ENCODE results near the gene H1-8.

Gene H1-8

GRCh38 chr3:129575233-129575996 lies 32.4 kb downstream of the H1-8 start:
- H3K4me3 ChIP-seq (ENCODE audit: low read depth, low read length) = no peak overlapping the region
- WGBS (ENCODE audit: extremely low coverage, insufficient coverage, insufficient read length) = no CpG with 5 or more reads among the region's 19 CpGs
- H2BK120ac ChIP-seq (ENCODE audit: insufficient read depth, low read length, poor library complexity) = no peak overlapping the region
- no peak overlapping the region for H4K91ac ChIP-seq (ENCODE audit: low read depth, low read length)
- no peaks in the 10 kb centered on the region for H3K9me3 ChIP-seq (ENCODE audit: insufficient read depth, low read depth, low read length)
- no peak overlapping the region for H2BK12ac ChIP-seq (ENCODE audit: low read length)
- H3K79me2 ChIP-seq (ENCODE audit: control insufficient read depth, insufficient read depth, low read length, poor library complexity) = no peaks in the 10 kb centered on the region
- no peak overlapping the region for H3K9ac ChIP-seq (ENCODE audit: low read length)
- no peak overlapping the region for H4K12ac ChIP-seq (ENCODE audit: low read depth, low read length)
- peaks cover 2% of the 10 kb centered on the region for H3K79me1 ChIP-seq (ENCODE audit: low read length)
- no peak for DNase-seq
- H3K4ac ChIP-seq (ENCODE audit: low read depth, low read length) = no peak overlapping the region
- H3K27ac ChIP-seq (ENCODE audit: low read depth, low read length) = no peak overlapping the region
- H2AK5ac ChIP-seq (ENCODE audit: low read length) = no peak overlapping the region
- no peak overlapping the region for H3K23ac ChIP-seq (ENCODE audit: low read length)
- no peaks in the 10 kb centered on the region for H3K4me1 ChIP-seq (ENCODE audit: control insufficient read depth in 1 of 2, insufficient read depth in 2 of 2, low read length in 2 of 2)
- H3K14ac ChIP-seq (ENCODE audit: low read length) = no peak overlapping the region
- H4K8ac ChIP-seq (ENCODE audit: low read depth, low read length) = no peak overlapping the region
- H3K4me2 ChIP-seq (ENCODE audit: low read length) = no peak overlapping the region
- H3K27me3 ChIP-seq (ENCODE audit: insufficient read depth, low read length) = no peaks in the 10 kb centered on the region
- no peak overlapping the region for H3K18ac ChIP-seq (ENCODE audit: low read length)
- H2AFZ ChIP-seq (ENCODE audit: insufficient read depth, low read length, poor library complexity) = no peak overlapping the region
- no peak overlapping the region for H2BK5ac ChIP-seq (ENCODE audit: low read depth, low read length, poor library complexity)
- peaks cover 96 to 99% of the 10 kb centered on the region in 2 experiments for H3K36me3 ChIP-seq (ENCODE audit: control insufficient read depth in 1 of 2, insufficient read depth in 2 of 2, low read length in 2 of 2)

DNA sequence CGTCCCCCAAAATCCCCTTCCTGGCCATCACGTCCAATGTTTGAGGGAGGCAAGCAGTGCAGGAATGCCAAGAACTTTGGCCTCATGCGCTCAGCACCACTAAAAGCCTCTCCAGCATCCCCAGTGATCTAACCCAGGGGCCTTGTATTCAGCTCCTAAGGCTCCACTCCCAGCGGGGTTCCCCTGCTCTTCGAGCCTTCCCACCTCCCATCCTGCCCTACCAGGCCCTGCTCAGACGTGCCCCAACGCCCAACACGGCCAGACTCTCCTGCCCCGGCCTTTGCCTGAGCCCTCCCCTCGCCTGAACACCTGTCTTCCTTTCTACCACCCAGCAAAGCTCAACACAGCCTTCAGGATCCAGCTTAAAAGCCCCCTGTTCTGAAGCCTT lies 33.0 kb downstream of the H1-8 start:
- Histone ChIP-seq H3K27ac (ENCODE audit: low read depth, low read length) (no peak overlapping the region), H3K4me3 (ENCODE audit: low read depth, low read length) (no peak overlapping the region), H4K8ac (ENCODE audit: low read depth, low read length) (no peak overlapping the region), H3K4me2 (ENCODE audit: low read length) (no peak overlapping the region), H2BK120ac (ENCODE audit: insufficient read depth, low read length, poor library complexity) (no peak overlapping the region), H2AFZ (ENCODE audit: insufficient read depth, low read length, poor library complexity) (no peak overlapping the region), H3K9me3 (ENCODE audit: insufficient read depth, low read depth, low read length) (no peaks in the 10 kb centered on the region), H3K27me3 (ENCODE audit: insufficient read depth, low read length) (no peaks in the 10 kb centered on the region), H3K79me2 (ENCODE audit: control insufficient read depth, insufficient read depth, low read length, poor library complexity) (no peaks in the 10 kb centered on the region), H3K79me1 (ENCODE audit: low read length) (peaks cover 2% of the 10 kb centered on the region), H2BK5ac (ENCODE audit: low read depth, low read length, poor library complexity) (no peak overlapping the region), H3K9ac (ENCODE audit: low read length) (no peak overlapping the region), H4K12ac (ENCODE audit: low read depth, low read length) (no peak overlapping the region), H2BK12ac (ENCODE audit: low read length) (no peak overlapping the region), H4K91ac (ENCODE audit: low read depth, low read length) (no peak overlapping the region), H3K14ac (ENCODE audit: low read length) (no peak overlapping the region), H2AK5ac (ENCODE audit: low read length) (no peak overlapping the region), H3K23ac (ENCODE audit: low read length) (no peak overlapping the region), H3K36me3 (ENCODE audit: control insufficient read depth in 1 of 2, insufficient read depth in 2 of 2, low read length in 2 of 2) (peaks cover 96 to 99% of the 10 kb centered on the region in 2 experiments), H3K4ac (ENCODE audit: low read depth, low read length) (no peak overlapping the region), H3K4me1 (ENCODE audit: control insufficient read depth in 1 of 2, insufficient read depth in 2 of 2, low read length in 2 of 2) (no peaks in the 10 kb centered on the region), H3K18ac (ENCODE audit: low read length) (no peak overlapping the region)
- WGBS (ENCODE audit: extremely low coverage, insufficient coverage, insufficient read length) = no CpG with 5 or more reads among the region's 10 CpGs
- DNase-seq = no peak

DNA sequence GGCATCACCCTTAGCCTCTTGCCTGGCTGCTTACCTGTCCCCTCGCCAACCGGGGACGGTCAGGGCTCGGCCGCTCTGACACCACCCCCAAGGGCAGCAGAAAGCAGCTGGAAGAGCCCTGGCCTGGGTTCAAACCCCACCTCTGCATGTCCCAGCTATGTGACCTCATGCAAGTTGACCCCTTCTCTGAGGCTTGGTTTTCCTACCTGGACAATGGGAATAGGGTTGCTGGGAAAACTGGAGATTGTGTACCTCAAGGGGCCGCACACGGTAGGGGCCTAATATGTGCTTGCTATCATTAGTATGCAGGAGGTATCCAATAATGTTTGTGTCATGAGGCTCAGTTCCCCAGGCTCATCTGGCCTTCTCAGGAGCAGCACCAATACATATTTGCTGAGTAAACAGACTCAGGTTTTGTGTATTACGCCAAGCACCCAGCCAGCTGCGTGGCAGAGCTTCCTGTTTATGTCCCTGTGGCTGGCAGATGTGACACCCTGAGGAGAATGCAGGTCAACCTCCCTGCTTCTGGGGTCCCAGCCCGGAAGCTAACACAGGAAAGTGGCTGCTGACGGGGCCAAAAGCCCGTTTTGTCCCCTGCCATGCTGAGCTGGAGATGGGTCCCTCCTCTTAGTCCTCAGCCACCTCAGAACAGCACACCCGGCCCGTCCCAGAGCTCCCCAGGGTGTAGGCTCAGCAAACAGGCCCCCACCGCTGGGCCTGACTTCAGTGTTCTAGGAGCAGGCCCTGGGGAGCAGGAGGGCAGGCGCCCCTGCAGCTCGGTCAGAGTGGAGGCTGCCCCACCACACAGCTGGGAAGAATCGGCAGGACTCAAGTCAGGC lies 33.8 kb downstream of the H1-8 start:
- H3K4me2 ChIP-seq (ENCODE audit: low read length) = no peak overlapping the region
- no peak overlapping the region for H4K8ac ChIP-seq (ENCODE audit: low read depth, low read length)
- no CpG with 5 or more reads among the region's 18 CpGs for WGBS (ENCODE audit: extremely low coverage, insufficient coverage, insufficient read length)
- H4K12ac ChIP-seq (ENCODE audit: low read depth, low read length) = no peak overlapping the region
- H3K79me1 ChIP-seq (ENCODE audit: low read length) = peaks cover 2% of the 10 kb centered on the region
- H2BK12ac ChIP-seq (ENCODE audit: low read length) = no peak overlapping the region
- H3K9me3 ChIP-seq (ENCODE audit: insufficient read depth, low read depth, low read length) = no peaks in the 10 kb centered on the region
- H3K23ac ChIP-seq (ENCODE audit: low read length) = no peak overlapping the region
- H2AFZ ChIP-seq (ENCODE audit: insufficient read depth, low read length, poor library complexity) = no peak overlapping the region
- no peak overlapping the region for H3K4ac ChIP-seq (ENCODE audit: low read depth, low read length)
- no peaks in the 10 kb centered on the region for H3K27me3 ChIP-seq (ENCODE audit: insufficient read depth, low read length)
- H3K9ac ChIP-seq (ENCODE audit: low read length) = no peak overlapping the region
- no peak overlapping the region for H2AK5ac ChIP-seq (ENCODE audit: low read length)
- no peak overlapping the region for H2BK120ac ChIP-seq (ENCODE audit: insufficient read depth, low read length, poor library complexity)
- no peak overlapping the region for H3K18ac ChIP-seq (ENCODE audit: low read length)
- no peak overlapping the region for H4K91ac ChIP-seq (ENCODE audit: low read depth, low read length)
- H3K4me3 ChIP-seq (ENCODE audit: low read depth, low read length) = no peak overlapping the region
- H3K27ac ChIP-seq (ENCODE audit: low read depth, low read length) = no peak overlapping the region
- H3K14ac ChIP-seq (ENCODE audit: low read length) = no peak overlapping the region
- no peaks in the 10 kb centered on the region for H3K79me2 ChIP-seq (ENCODE audit: control insufficient read depth, insufficient read depth, low read length, poor library complexity)
- no peak for DNase-seq
- H3K4me1 ChIP-seq (ENCODE audit: control insufficient read depth in 1 of 2, insufficient read depth in 2 of 2, low read length in 2 of 2) = no peaks in the 10 kb centered on the region
- H3K36me3 ChIP-seq (ENCODE audit: control insufficient read depth in 1 of 2, insufficient read depth in 2 of 2, low read length in 2 of 2) = peaks cover 96 to 99% of the 10 kb centered on the region in 2 experiments
- no peak overlapping the region for H2BK5ac ChIP-seq (ENCODE audit: low read depth, low read length, poor library complexity)

- Histone ChIP-seq H3K27me3 (ENCODE audit: insufficient read depth, low read length) (no peaks in the 10 kb centered on the region), H3K23ac (ENCODE audit: low read length) (no peak overlapping the region), H3K9me3 (ENCODE audit: insufficient read depth, low read depth, low read length) (no peaks in the 10 kb centered on the region), H4K8ac (ENCODE audit: low read depth, low read length) (no peak overlapping the region), H2AFZ (ENCODE audit: insufficient read depth, low read length, poor library complexity) (no peak overlapping the region), H3K14ac (ENCODE audit: low read length) (no peak overlapping the region), H3K9ac (ENCODE audit: low read length) (no peak overlapping the region), H3K36me3 (ENCODE audit: control insufficient read depth in 1 of 2, insufficient read depth in 2 of 2, low read length in 2 of 2) (peaks cover 96 to 99% of the 10 kb centered on the region in 2 experiments), H2BK12ac (ENCODE audit: low read length) (no peak overlapping the region), H3K4me3 (ENCODE audit: low read depth, low read length) (no peak overlapping the region), H3K4me1 (ENCODE audit: control insufficient read depth in 1 of 2, insufficient read depth in 2 of 2, low read length in 2 of 2) (no peaks in the 10 kb centered on the region), H3K18ac (ENCODE audit: low read length) (no peak overlapping the region), H2AK5ac (ENCODE audit: low read length) (no peak overlapping the region), H3K4me2 (ENCODE audit: low read length) (no peak overlapping the region), H3K79me1 (ENCODE audit: low read length) (peaks cover 1% of the 10 kb centered on the region), H2BK5ac (ENCODE audit: low read depth, low read length, poor library complexity) (no peak overlapping the region), H4K12ac (ENCODE audit: low read depth, low read length) (no peak overlapping the region), H2BK120ac (ENCODE audit: insufficient read depth, low read length, poor library complexity) (no peak overlapping the region), H3K27ac (ENCODE audit: low read depth, low read length) (no peak overlapping the region), H4K91ac (ENCODE audit: low read depth, low read length) (no peak overlapping the region), H3K79me2 (ENCODE audit: control insufficient read depth, insufficient read depth, low read length, poor library complexity) (no peaks in the 10 kb centered on the region), H3K4ac (ENCODE audit: low read depth, low read length) (no peak overlapping the region)
- WGBS (ENCODE audit: extremely low coverage, insufficient coverage, insufficient read length) = no CpG with 5 or more reads among the region's 17 CpGs
- DNase-seq = no peak
Observed at GRCh38 chr3:129577366-129577765, 34.4 kb downstream of the H1-8 start.
